ENCODE measurements around the gene AFF2.

DNA sequence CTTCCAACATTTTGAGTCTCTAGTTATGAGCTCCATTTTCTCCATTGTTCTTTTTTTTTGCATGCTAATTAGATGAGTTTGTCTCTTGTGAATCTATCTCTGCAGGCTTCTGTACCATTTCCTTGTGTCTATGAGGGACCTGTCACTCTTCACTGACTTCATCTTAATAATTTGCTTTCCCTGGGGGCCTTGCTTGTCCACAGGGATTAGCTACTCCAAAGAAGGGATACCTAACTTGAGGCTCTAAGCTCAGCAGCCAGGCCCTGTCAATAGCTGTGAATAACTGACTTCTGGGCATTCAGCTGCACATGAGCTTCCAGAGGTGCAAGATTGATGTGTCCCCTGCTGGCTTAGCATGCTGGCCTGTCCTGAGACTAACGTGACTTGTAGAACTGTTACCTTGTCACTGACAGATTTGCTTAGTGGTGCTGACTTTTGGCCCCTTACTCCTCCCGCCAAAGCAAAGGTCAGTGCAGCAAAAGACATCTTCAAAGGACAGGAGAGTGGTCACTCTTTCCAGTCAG, 124.6 kb downstream of the AFF2 start:
- TF ChIP-seq ZNF274 (IDR thresholded peaks at IDR 0.05; ENCODE audit: low read depth, low read length) (no peak), SUZ12 (IDR thresholded peaks at IDR 0.05; ENCODE audit: extremely low read depth, insufficient read depth, insufficient read length) (no peak)

All from NT2/D1 (cell line).